SIG-M5 (cell line): ENCODE results near the gene GFRA4.

Experiments used
- DNase-seq: peaks from one replicate; lab custom pipeline; 2025; lab: John Stamatoyannopoulos, UW

Gene GFRA4

DNA sequence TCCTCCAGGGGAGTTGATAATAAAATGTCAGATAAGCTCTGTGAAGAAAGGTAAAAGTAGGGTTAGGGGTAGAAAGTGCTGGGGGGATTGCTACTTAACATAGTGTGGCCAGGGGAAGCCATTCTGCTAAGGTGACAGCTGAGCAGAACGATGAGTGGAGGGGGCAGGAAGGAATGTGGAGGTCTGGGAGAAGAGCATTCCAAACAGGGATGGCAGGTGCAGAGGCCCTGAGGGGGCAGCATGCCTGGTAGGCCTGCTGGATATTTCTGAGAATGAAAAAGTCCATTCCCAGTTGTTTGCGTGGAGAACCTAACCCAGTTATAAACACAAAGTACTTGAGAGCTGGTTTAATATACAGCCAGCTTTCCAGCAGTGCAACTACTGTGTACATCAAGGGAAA is 9.3 kb downstream of the GFRA4 start:
- DNase-seq: no peak

DNA sequence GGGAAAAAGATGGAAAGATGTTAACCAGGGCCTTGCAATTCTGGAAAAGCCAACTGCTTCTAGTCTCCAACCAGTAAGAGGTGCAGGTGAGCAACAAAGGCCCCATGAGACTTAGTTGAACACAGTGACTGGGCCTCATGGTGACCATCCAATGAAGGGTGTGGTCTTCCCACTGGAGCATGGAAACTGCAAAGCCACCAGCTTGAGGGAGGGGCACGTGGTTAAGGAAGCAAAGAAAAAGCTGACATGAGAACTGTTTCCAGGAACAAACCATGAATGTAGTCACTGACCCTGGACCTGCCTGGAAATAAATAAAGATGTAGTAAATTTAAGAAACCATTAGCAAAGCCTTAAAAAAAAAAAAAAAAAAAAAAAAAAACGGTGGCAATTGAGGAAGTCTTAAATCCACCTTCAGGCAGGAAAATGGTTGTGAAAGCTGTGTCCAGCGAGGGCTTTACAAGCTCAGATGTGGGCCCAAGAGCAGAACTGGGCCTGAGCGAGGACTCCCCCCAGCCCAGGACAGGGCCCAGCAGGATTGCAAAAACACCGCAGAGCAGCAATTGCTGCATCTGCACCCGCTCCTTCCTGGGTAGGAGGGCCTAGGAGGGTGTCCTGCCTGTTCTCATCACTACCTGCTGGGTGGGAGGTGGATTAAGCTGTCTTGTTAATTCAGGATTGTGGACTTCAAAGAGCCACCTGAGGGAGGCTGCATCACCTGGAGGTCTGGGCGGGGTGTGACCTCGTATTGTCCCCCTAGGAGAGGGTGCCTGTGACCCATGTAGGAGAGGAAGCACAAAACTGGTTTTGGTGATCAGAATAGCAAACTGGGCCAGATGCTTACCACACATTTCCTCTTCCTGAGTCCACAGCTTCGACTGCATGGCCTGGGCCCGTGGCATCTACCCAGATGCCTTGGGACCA is 10.3 kb downstream of the GFRA4 start:
- no peak for DNase-seq

DNA sequence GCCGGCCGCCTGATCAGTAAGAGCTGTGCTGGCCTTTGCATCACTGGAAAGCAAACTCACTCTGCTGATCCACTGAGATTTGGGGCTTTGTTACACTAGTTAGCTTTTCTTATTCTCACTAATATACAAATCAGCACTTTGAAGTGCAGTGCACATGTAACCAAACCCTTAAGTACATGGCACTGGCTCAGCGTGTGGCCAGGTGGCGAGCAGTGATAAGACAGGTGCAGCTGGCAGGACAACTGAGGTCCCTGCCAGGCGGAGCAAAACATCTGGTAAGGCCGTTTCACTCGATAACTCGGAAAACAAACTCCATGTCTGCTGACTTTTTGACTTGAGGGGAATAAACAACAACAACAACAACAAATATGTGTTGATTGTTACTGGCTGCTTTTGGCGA is 11.0 kb downstream of the GFRA4 start:
- no peak for DNase-seq

DNA sequence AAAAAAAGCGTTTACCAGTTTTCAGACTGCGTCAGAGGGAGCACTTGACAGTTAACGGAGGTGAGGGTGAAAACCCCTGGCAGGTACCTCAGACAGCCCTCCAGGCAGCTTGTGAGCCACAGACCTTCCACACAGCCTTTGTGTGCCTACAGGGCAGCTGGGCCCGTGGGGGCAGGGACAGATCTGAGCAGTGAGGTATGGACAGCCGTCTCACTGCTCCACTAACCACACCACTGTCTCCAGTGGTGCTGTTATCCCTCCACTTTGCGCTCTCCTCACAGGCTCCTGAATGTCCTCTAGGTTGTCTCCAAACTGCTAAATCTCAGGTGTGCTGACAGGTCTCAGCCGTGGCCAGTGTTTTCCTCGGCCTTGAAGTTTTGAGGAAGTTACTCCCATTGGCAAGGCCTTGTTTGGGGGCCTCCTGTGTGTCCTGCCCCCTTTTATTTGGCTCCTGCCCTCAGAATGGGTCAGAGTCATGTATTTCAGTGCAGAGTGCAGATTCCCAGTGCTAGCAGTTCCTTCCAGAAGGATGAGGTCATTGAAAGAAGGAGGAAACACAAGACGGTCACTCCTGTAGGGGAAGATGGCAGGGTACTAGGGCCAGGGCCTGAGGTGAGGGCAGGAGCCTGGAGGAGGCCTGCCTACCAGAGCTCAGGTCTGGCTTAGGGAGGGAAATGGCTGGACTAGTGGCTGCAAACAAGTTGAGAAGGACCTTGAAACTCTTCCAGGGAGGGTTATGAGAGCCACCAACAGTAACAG is 11.8 kb downstream of the GFRA4 start:
- no peak for DNase-seq

DNA sequence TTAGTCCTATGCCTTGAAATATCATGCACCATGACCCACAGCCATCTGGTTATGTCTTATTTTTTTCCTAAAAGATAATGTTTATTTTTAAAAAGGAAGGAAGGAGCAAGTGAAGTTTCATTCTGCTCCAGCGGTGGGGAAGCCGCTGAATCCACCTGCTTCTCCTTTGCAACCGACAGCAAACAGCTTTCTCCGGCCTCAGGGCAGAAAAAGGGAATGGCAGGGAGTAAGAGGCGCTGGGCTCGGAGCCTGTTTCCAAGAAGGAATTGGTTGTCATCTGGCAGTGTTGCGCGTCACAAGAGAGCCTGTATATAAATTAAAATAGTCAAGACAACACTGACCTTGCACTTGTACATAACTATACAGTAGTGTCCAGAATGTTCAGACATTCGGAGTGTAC is 14.2 kb downstream of the GFRA4 start:
- DNase-seq: no peak

DNA sequence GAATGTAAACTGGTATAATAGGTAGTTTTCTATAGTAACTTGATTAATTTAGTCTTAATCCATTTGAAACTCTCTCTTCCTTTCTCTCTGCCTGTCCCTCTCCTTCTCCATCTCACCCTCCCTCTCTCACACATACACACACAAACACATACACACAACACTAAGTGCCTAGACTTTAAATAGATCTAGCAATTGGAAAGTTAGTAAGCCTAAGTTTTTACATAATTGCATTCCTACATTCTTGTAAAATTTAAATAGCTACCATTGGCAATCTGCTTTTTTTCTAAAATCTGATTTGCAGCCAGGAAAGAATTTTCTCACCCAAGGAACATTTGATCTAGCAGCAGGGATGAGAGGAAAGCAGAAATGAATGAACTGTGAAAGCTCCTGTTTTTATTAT is 15.7 kb downstream of the GFRA4 start:
- DNase-seq: no peak

DNA sequence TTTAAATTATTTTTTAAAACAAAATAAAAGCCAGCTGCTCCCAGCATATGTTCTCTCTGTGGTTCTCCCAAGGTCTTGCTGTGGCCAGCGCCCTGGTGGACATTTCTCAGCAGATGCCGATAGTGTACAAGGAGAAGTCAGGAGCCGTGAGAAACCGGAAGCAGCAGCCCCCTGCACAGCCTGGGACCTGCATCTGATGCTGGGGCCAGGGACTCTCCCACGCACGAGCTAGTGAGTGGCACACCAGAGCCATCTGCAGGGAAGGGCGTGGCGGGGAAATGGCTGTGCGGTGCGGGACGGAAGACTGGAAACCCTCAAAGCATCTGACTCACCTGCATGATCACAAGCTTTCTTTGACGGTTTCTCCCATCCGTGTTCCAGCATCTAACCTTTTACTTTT is 16.5 kb downstream of the GFRA4 start:
- no peak for DNase-seq

DNA sequence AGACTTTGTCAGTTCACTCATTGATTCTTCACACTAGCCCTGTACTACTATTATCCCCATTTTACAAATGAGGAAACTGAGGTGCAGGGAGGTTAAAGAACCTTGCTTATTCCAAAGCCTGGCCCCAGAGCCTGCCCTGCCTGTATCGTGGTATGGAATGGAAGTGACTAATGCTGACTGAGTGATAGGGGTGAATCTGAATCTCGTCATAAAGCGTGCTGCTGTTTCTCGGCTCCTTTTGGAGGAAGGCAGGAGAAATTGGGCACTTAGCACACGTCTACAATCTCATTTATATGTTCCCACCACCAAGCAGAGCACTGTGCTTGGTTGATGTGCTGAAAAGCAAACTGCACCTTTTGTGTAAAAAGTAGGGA is 17.1 kb downstream of the GFRA4 start:
- no peak for DNase-seq

DNA sequence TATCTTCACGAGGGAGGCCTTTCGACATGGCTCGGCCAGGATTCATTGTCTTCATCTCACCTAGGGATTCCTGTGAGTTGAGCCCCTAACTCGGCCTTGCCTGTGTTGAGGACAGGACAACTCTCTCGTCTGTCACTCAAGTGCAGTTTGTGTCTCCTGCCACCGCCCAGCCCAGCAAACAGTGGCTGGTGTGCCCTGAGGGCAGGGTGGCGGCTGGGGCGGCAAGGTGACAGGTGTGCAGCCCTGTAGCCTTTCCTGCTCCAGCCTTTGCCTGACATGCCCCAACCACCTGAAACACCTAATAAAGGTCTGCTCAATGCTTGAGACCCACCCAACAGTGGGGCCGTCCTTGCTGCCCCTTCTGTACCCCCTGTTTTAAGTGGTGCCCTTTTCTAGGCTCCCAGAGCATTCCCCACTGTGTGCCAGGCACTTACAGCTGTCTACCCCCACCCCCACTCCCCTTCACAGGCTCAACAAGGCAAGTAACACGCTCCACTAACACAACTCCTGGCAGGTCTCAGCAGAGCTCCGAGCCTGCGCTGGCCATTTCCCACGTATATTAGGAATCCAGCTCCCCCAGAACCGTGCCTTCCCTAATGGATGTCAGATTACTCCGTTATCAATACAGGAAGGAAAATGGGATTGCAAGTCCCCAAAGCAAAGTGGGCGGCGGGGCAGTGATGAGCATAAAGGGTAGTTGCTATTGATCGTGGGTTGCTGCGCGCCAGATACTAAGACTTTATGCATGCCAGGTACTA is 17.7 kb downstream of the GFRA4 start:
- no peak for DNase-seq

DNA sequence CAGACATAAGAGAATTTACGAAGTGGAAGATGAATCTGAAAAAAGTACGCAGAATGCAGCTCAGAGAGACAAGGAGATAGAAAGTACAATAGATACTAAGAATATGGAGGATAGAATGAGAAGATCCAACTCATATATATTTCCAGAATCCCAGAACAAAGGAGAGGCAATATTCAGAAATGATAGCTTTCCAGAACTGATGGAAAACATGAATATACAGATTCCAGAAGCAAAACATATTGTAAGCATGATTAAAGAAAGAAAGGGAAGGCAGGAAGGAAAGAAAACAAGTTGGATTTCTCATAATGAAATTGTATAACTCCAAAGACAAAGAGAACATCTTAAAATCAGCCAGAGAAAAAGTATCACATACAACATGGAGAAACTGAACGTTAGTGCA is 22.9 kb downstream of the GFRA4 start:
- DNase-seq: no peak

DNA sequence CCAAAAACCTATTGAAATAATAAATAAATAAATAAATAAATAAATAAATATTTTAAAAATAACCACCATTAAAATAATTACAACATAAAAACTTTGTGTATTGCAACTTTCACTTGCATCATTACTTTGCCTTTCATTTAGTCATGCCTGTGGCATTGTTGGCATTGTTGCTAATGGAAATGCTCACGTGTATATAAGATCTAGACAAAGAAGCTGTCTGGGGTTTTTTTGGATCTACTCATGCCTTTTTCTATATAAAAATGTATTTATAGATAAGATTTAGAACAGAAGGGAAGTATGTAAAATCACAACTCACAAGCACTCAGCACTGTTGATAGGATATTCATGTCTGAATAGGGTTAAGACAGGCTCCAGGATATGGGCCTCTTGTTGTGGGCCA is 27.9 kb downstream of the GFRA4 start:
- no peak for DNase-seq

DNA sequence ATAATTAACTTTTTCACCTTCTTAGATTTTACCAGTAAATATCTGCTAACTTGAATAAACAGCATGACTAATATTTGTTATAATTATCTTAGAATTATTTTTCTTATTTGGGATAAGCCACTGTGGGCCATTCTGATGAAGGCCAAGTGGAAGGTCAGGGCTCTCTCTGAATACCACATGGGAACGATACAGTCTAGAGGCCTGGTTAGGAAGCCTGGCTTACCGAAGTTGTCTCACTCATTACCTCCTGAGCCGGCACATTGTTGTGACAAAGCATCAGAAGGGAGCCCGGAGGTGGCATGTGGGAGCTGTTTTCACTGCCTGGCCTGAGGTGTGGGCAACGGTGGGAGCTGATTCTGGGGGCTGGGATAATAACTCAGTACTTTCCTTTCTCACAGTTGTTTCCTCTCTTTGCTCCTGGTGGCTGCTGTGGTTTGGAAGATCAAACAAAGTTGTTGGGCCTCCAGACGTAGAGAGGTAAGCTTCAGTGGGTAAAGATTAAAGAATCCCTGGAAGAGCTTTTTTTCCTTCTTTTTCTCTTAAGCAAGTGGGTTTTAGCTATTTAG is 29.2 kb downstream of the GFRA4 start:
- DNase-seq: no peak

DNA sequence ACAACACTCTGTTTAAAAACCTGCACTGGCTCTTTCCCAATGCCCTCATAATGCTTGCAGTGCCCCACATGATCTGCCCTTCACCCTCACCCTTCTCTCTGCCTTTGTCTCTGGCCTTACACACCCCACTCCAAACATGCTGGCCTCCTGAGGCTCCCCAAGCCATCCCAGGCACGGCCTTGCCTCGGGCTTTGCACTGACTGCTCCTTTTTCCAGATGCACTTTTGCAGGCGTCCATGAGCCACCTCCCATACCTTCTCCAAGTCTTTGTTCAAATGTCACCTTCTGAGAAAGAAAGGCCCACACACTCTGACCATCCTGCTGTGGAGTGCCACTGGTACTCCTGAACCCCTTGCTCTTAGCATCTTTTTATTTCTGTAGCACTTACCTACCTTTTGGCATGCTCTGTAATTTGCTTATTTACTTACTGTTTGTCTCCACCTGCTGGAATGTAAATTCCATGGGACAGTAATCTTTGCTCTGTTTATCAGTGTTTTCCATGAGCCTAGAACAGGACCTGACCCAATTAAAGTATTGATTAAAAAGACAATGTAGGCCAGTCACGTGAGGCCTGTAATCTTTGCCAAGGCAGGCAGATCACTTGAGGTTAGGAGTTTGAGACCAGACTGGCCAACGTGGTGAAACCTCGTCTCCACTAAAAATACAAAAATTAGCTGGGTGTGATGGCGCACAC is 30.7 kb downstream of the GFRA4 start:
- DNase-seq: no peak

DNA sequence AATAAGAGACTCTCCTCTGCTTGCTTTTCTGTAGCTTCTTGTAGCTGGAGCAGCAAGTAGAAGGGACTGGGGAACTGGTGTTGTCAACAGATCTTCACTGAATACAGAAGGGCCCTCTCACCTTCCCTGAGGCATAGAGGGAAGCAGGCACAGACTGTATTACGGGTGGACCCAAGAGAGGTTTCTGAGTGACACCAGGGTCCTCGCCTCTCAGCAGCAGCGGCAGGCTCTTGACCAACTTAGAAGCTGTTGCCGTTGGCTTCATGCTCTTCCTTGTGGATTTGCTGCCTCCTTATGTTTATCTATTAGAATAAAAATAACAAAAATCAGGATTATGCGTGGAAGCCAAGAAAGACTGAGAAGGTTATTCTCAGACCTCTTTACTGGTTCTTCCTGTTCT is 31.7 kb downstream of the GFRA4 start:
- no peak for DNase-seq

DNA sequence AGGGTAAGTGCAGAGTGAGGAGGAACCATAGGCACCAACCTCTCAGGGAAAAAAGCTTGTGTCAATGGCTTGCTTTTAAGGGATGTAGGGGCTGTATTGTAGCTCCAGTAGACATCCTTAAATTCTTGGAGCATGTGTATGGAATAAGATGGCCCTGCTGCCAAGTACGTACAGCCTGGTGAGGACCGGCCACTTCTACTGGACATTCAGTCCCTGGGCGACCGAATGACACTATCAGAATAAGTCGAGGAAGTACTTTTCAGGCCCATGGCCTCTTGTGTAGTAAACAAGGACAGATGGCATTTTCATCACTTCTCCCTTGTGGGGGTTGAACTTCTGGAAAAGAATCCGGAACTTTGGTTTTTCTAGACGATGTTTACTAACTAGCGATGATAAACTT is 32.8 kb downstream of the GFRA4 start:
- DNase-seq: no peak

DNA sequence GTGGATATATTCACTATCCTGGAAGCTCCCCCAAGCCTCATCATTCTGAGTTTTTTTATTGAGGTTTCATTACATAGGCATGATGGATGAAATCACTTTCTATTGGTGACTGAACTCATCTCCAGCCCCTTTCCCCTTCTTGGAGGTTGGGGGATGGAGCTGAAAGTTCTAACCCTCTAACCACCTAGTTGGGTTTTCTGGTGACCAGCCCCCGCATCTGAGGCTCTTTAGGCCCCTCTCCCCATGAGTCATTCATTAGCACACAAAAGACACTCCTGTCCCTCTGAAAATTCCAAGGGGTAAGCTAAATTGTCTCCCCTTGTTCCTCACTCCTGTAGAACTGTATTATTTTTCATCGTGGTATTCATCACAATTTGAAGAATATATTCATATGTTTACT is 33.3 kb downstream of the GFRA4 start:
- DNase-seq: no peak

DNA sequence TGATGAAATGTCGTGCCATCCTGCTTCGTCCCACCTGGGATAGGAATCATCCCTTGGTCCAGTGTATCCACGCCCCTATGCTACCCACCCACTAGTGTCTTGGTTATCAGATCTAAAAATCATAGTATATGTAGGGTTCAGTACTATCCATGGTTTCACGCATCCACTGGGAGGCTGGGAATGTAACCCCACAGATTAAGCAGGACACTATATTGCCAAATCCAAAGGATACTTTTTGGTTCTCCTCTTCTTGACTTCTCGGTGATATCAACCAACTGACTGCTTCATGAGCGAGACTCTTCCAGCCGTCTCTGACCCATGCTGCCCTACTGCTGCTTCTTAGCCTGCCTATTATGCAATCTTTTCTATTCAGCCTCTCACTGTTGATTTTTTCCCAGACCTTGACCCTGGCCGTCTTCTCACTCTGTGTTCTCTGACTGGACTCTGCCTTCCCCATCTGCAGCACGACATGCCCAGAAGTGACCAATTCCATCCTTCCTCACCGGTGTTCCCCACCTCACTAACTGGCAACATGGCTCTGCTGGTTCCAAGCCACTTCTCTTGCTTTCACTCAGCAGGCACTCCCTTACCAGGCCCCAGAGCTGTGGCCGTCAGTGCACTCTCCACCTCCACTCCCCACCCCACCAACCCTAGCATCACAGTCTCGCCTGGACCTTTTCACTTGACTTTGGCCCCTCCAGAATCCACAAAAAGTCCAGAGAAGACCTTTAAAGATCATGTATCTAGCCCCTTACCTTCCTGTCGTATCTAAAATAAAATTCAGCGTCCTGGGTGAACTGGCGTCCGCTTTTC is 34.5 kb downstream of the GFRA4 start:
- no peak for DNase-seq

DNA sequence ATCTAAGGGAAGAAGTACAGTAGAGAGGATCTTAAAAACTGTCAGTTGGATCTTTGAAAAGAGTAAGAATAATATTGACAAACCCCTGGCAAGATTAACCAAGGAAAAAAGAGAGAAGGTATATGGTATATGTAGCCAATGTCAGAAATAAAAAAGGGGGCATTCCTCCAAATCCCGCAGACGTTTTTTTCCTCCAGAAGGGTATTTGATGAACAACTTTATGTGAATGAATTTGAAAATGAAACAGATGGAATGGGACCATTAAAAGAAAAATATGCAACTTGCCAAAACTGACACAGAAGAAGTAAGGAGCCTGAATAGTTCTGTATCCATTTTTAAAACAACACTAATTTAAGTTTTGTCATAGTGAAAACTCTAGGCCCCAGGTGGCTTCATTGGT is 35.7 kb downstream of the GFRA4 start:
- DNase-seq: no peak

DNA sequence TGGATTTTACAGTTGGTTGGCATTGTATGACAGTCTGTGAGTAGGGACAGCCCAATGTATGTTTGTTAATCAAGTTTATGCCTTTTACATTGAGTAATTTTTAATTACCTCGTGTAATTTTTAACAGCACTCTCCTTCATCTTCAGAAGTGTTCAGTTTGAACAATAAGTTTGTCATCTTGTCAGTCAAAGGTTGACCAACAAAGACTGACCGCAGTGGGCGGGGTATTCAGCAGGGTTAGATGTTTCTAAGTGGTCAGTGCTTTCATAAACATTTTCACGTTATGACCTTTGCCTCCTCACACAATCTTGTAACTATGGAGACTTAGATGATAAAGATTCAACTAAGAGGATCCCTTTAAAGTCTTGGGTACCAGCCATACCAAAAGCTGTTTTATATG is 40.8 kb downstream of the GFRA4 start:
- no peak for DNase-seq

DNA sequence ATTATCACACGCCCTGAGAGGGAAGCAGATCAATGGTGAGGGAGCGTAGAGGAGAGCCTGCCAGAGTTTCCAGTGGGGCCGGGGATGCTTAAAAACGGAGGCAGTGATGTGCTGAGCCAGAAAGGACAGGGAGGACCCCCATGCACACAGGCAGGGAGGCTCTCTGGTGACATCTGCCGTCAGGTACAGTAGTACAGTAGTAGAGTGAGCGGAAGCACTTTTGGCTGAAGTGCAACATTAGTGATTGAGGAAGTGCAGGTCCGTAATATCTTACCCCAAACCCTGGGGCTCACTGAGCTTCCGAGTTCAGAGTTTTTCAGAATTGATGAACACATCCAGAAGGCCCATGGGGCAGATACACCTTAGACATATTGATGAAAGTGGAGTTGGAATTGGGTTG is 42.1 kb downstream of the GFRA4 start:
- DNase-seq: no peak

DNA sequence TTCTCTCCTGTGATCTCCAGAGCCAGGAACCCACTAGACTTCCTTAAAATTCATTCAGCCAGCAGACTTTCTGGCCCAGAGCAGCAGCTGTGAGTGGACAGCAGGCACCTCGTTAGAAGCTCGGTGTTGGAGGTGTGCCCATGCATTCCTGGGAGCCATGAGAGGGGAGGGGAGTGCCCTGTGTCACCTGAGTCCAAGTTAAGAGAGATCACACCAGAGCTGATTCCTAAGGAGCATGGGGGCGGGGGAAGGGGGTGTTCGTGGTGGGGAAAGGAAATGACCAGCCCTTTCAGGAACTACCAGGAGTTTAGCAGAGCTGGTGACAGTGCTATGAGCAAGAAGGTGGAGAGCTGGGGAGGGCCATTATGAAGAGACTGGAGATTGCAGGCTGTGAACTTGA is 46.9 kb downstream of the GFRA4 start:
- no peak for DNase-seq
